ENCODE measurements around the gene SEMG2. TPM values are rescaled to one million over a fixed set of nuclear protein-coding genes. Genes with fewer than 3 reads are reported as not detected.

Gene SEMG2
- total RNA-seq, 6 experiments from 2014 or later: not detected

GRCh38 chr20:45191926-45192325 lies 29.2 kb upstream of the SEMG2 start:
- no peak for DNase-seq
- peaks cover 4% of the 10 kb centered on the region; the same call in 1 of the 2 replicates for H3K27me3 Mint-ChIP-seq (ENCODE audit: insufficient read depth)
- no peaks in the 10 kb centered on the region for H3K36me3 Mint-ChIP-seq (ENCODE audit: low read depth)
- no peaks in the 10 kb centered on the region for H3K9me3 Mint-ChIP-seq
- no peak for TF ChIP-seq CTCF (IDR thresholded peaks at IDR 0.05)
- no peaks in the 10 kb centered on the region for H3K4me1 Mint-ChIP-seq (ENCODE audit: low read depth)
- no peak overlapping the region for H3K4me3 Mint-ChIP-seq
- no peak overlapping the region for H3K27ac Mint-ChIP-seq

GRCh38 chr20:45193331-45193730 lies 27.8 kb upstream of the SEMG2 start:
- Mint-ChIP-seq H3K4me3 (no peak overlapping the region), H3K27ac (no peak overlapping the region), H3K4me1 (ENCODE audit: low read depth) (no peaks in the 10 kb centered on the region), H3K27me3 (ENCODE audit: insufficient read depth) (peaks cover 4% of the 10 kb centered on the region; the same call in 1 of the 2 replicates), H3K36me3 (ENCODE audit: low read depth) (no peaks in the 10 kb centered on the region), H3K9me3 (no peaks in the 10 kb centered on the region)
- TF ChIP-seq CTCF (IDR thresholded peaks at IDR 0.05): no peak
- no peak for DNase-seq

GRCh38 chr20:45206725-45207124 lies 14.4 kb upstream of the SEMG2 start, which contains the start of gene SEMG1:
Gene SEMG1, plus strand, starts transcription at chr20:45207033. Its CDS starts 21 bp downstream, at chr20:45207054.
- Mint-ChIP-seq H3K27ac (no peak within 1 kb of the TSS), H3K4me3 (no peak within 1 kb of the TSS), H3K4me1 (ENCODE audit: low read depth) (no peaks in the 10 kb centered on the region), H3K9me3 (no peaks in the 10 kb centered on the region), H3K27me3 (ENCODE audit: insufficient read depth) (peaks cover 9% of the 10 kb centered on the region), H3K36me3 (ENCODE audit: low read depth) (no peaks in the 10 kb centered on the region)
- no peak for TF ChIP-seq CTCF (IDR thresholded peaks at IDR 0.05)
- DNase-seq: no peak

- H3K4me1 Mint-ChIP-seq (ENCODE audit: low read depth): no peaks in the 10 kb centered on the region
- TF ChIP-seq CTCF (IDR thresholded peaks at IDR 0.05): no peak
- H3K9me3 Mint-ChIP-seq: no peaks in the 10 kb centered on the region
- H3K36me3 Mint-ChIP-seq (ENCODE audit: low read depth): no peaks in the 10 kb centered on the region
- H3K27me3 Mint-ChIP-seq (ENCODE audit: insufficient read depth): peaks cover 10% of the 10 kb centered on the region
- DNase-seq: no peak
- H3K27ac Mint-ChIP-seq: no peak overlapping the region
- H3K4me3 Mint-ChIP-seq: no peak overlapping the region
Measured at GRCh38 chr20:45209924-45210323, 11.2 kb upstream of the SEMG2 start.

GRCh38 chr20:45211569-45212474 lies 9.4 kb upstream of the SEMG2 start:
- Mint-ChIP-seq H3K36me3 (ENCODE audit: low read depth) (no peaks in the 10 kb centered on the region), H3K4me3 (no peak overlapping the region), H3K27ac (no peak overlapping the region), H3K27me3 (ENCODE audit: insufficient read depth) (peaks cover 10% of the 10 kb centered on the region), H3K9me3 (no peaks in the 10 kb centered on the region), H3K4me1 (ENCODE audit: low read depth) (no peaks in the 10 kb centered on the region)
- no peak for DNase-seq
- no peak for TF ChIP-seq CTCF (IDR thresholded peaks at IDR 0.05)
